GM12875 (cell line): ENCODE measurements around the gene CPM.

ENCODE experiments used
- H3K4me3 ChIP-seq: one replicate; pipeline ENCODE4 v1.5.1; 2011; ENCODE audit warnings: low read depth, low read length, control low read depth
- CTCF ChIP-seq: IDR thresholded peaks from 2 replicates; pipeline ENCODE4 v1.5.1; 2011; ENCODE audit warnings: low read depth, mild to moderate bottlenecking, control low read depth, inconsistent platforms, low read length, moderate library complexity, borderline replicate concordance; ENCODE audit not compliant: insufficient read depth

The CPM gene

DNA sequence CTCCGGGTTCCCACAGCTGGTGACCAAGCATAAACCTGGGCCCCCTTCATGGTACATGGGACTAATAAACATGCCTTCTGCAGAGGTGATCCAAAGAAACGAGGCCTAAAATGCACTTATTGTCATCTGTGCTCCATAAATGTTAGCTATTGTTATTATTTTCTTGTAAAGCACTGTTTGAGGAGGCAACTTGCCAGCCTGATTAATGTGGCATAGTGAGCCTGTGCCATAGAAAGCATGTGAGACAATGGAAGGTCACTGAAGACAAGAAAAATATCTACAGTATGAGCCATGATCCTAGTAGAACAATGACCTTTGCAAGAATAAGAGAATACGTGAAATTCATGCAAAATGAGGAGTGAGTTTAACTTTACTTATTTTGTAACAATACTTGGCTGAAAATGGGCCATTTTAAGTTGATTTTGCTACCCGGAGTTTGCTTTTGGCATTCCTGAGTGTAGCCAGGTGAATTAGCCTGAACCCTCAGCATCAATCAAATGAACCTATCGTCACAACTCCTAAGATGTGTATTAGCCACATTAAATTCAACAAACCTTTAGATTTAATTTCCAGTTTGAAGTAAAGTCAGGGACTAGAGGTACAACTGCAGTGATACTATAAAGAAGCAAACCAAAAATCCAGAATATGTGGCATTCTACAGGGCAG is 52.2 kb downstream of the CPM start:
- no peak for TF ChIP-seq CTCF
- no peak overlapping the region for H3K4me3 ChIP-seq

DNA sequence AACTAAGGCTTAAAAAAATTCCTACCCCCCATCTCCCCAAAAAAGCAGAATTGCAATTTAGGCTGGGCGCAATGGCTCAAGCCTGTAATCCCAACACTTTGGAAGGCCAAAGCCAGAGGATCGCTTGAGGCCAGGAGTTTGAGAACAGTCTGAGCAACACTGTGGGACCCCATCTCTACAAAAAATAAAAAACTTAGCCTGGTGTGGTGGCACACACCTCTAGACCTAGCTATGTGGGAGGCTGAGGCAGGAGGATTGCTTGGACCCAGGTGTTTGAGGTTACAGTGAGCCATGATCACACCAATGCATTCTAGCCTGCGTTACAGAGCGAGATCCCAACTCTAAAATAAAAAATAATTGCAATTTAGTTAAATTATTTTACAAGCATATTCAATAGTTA is 54.1 kb downstream of the CPM start:
- H3K4me3 ChIP-seq, result no peak overlapping the region
- TF ChIP-seq CTCF, result no peak

- no peak for TF ChIP-seq CTCF
- no peak overlapping the region for H3K4me3 ChIP-seq
These were observed 54.7 kb downstream of the CPM start for GRCh38 chr12:68878283-68878682.

GRCh38 chr12:68877583-68877982 is 55.4 kb downstream of the CPM start:
- TF ChIP-seq CTCF, result no peak
- H3K4me3 ChIP-seq, result no peak overlapping the region

- no peak for TF ChIP-seq CTCF
- H3K4me3 ChIP-seq, result no peak overlapping the region
These were observed 56.5 kb downstream of the CPM start for GRCh38 chr12:68876461-68876860.

DNA sequence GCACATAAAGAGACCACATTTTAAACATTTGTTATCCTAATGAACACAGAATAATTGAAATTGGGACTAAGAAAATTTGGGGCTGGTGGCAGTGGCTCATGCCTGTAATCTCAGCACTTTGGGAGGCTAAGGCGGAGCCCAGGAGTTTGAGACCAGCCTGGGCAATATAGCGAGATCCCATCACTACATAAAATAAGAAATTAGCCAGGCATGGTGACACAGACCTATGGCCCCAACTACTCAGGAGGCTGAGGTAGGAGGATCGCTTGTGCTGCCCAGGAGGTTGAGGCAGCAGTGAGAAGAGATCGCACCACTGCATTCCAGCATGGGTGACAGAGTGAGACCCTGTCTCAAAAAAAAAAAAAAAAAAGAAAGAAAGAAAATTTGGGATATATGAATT is 59.7 kb downstream of the CPM start:
- H3K4me3 ChIP-seq, result no peak overlapping the region
- no peak for TF ChIP-seq CTCF

DNA sequence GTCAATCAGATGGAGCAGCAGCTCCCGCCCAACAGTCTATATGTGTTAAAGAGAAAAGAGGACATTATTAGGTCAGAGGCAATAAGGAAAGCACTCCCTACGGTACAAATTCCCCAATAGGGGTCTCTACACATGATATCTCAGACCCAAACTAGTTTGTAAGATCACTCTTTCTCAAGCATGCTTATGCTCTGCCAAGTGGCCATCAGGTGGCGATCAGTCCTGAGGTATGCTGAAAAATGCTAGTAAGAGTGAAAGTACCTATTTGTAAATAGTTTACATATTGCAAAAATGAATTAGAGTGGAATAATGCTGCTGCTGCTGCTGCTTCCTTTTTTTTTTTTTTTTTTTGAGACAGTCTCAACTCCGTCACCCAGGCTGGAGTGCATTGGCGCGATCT is 61.0 kb downstream of the CPM start:
- peak; percentile 24; the same call in 1 of the 2 replicates for TF ChIP-seq CTCF
- no peak overlapping the region for H3K4me3 ChIP-seq
